Suprapubic skin (tissue), 4 donors: ENCODE data around the gene SPATS2.

Source experiments
- CTCF ChIP-seq, 2 donors: fragments of 200-600 bp in 1 of 2; fragments of 450-650 bp in 1 of 2; sonication (generic) in 1 of 2; IDR thresholded peaks; one replicate each; pipeline ENCODE4 v1.5.1; 2016 to 2019; ENCODE audit warnings: antibody characterized with exemption in 2 of 2, mild to moderate bottlenecking in 1 of 2, moderate library complexity in 1 of 2
- POLR2A ChIP-seq, 2 donors: fragments of 450-650 bp; IDR thresholded peaks; one replicate each; pipeline ENCODE4 v1.6.1; 2017; ENCODE audit warnings: antibody characterized with exemption in 2 of 2, mild to moderate bottlenecking in 2 of 2, moderate library complexity in 2 of 2
- POLR2AphosphoS5 ChIP-seq, 3 donors: sonication (generic); formaldehyde crosslinking; IDR thresholded peaks; one replicate each; pipeline ENCODE4 v1.6.1; 2017; ENCODE audit warnings: antibody characterized with exemption in 3 of 3

GRCh38 chr12:49417558-49417957 lies 50.3 kb downstream of the SPATS2 start:
- TF ChIP-seq POLR2AphosphoS5 (IDR thresholded peaks at IDR 0.05): no peak
- no peak for TF ChIP-seq CTCF (IDR thresholded peaks at IDR 0.05)
- TF ChIP-seq POLR2A (IDR thresholded peaks at IDR 0.05): no peak
